Activated CD4-positive, CD25-positive, alpha-beta regulatory T cell (primary cell): ENCODE data around the gene TASOR2.
A peak's percentile ranks its signal among the peaks of the same experiment; 100 is the strongest.

Experiments used
- DNase-seq, 4 experiments: peaks; one replicate each; lab custom pipeline; 2025; lab: John Stamatoyannopoulos, UW

Gene TASOR2

GRCh38 chr10:5684318-5684970 lies at the start of gene TASOR2:
TASOR2 (plus strand) TSS chr10:5684838; CDS start chr10:5720643, 35,805 bp downstream.
- peak; percentile 82 to 91 (median 86) for DNase-seq

- no peak for DNase-seq
Measured at GRCh38 chr10:5634918-5635317, 49.7 kb upstream of the TASOR2 start.

GRCh38 chr10:5638494-5638893 lies 46.1 kb upstream of the TASOR2 start:
- no peak for DNase-seq

GRCh38 chr10:5639066-5639465 lies 45.6 kb upstream of the TASOR2 start:
- DNase-seq: no peak

- DNase-seq: no peak
Measured at GRCh38 chr10:5640036-5640435, 44.6 kb upstream of the TASOR2 start.

GRCh38 chr10:5640501-5640900 lies 44.1 kb upstream of the TASOR2 start:
- no peak for DNase-seq

GRCh38 chr10:5641501-5641900 lies 43.1 kb upstream of the TASOR2 start:
- no peak for DNase-seq

- DNase-seq: no peak
Measured at GRCh38 chr10:5643346-5644067, 41.1 kb upstream of the TASOR2 start.

- no peak for DNase-seq
Measured at GRCh38 chr10:5644930-5645329, 39.7 kb upstream of the TASOR2 start.

- no peak for DNase-seq
Measured at GRCh38 chr10:5645375-5645774, 39.3 kb upstream of the TASOR2 start.

- no peak for DNase-seq
Measured at GRCh38 chr10:5645944-5646617, 38.6 kb upstream of the TASOR2 start.

GRCh38 chr10:5647507-5648240 lies 37.0 kb upstream of the TASOR2 start:
- no peak for DNase-seq

- DNase-seq: no peak
Measured at GRCh38 chr10:5648494-5649457, 35.9 kb upstream of the TASOR2 start.

- DNase-seq: no peak
Measured at GRCh38 chr10:5649746-5650145, 34.9 kb upstream of the TASOR2 start.

- DNase-seq: no peak
Measured at GRCh38 chr10:5650664-5651387, 33.8 kb upstream of the TASOR2 start.

- no peak for DNase-seq
Measured at GRCh38 chr10:5651388-5651764, 33.3 kb upstream of the TASOR2 start.

GRCh38 chr10:5652746-5653145 lies 31.9 kb upstream of the TASOR2 start:
- DNase-seq: no peak

- DNase-seq: no peak
Measured at GRCh38 chr10:5654218-5654755, 30.4 kb upstream of the TASOR2 start.

- no peak for DNase-seq
Measured at GRCh38 chr10:5655121-5655520, 29.5 kb upstream of the TASOR2 start.
